AG09309 (cell line): ENCODE measurements around the gene KANK3.

Source experiments
- DNase-seq: peaks from one replicate; pipeline ENCODE4 v3.0.0-alpha.2; 2010; ENCODE audit warnings: low read depth
- H3K4me3 ChIP-seq: 2 replicates; pipeline ENCODE4 v1.5.1; 2011; ENCODE audit warnings: mild to moderate bottlenecking, low read depth, low read length, moderate library complexity; ENCODE audit not compliant: control insufficient read depth
- CTCF ChIP-seq: IDR thresholded peaks from 2 replicates; pipeline ENCODE4 v1.5.1; 2011; ENCODE audit warnings: mild to moderate bottlenecking, low read depth, low read length, inconsistent platforms; ENCODE audit not compliant: insufficient read depth, control insufficient read depth; ENCODE audit errors: missing control alignments

KANK3 gene

GRCh38 chr19:8333767-8334457 lies 9.2 kb downstream of the KANK3 start:
- H3K4me3 ChIP-seq: no peak overlapping the region
- TF ChIP-seq CTCF: no peak
- DNase-seq: no peak

GRCh38 chr19:8332976-8333766 lies 9.9 kb downstream of the KANK3 start:
- no peak for TF ChIP-seq CTCF
- H3K4me3 ChIP-seq: no peak overlapping the region
- no peak for DNase-seq

GRCh38 chr19:8331263-8331845 lies 11.7 kb downstream of the KANK3 start:
- no peak overlapping the region for H3K4me3 ChIP-seq
- DNase-seq: no peak
- no peak for TF ChIP-seq CTCF

- DNase-seq: no peak
- no peak for TF ChIP-seq CTCF
- no peak overlapping the region for H3K4me3 ChIP-seq
Observed at GRCh38 chr19:8329996-8330395, 13.1 kb downstream of the KANK3 start.

GRCh38 chr19:8325454-8325853 lies 17.6 kb downstream of the KANK3 start:
- no peak for TF ChIP-seq CTCF
- no peak overlapping the region for H3K4me3 ChIP-seq
- DNase-seq: no peak

GRCh38 chr19:8324186-8325050 lies 18.6 kb downstream of the KANK3 start:
- no peak overlapping the region for H3K4me3 ChIP-seq
- DNase-seq: no peak
- no peak for TF ChIP-seq CTCF
